Loucy (cell line): ENCODE measurements around the gene ALG13.

Source experiments
- H2AFZ ChIP-seq: fragments of 200-600 bp; sonication (generic); 2 replicates; pipeline ENCODE4 v1.6.0; 2016; ENCODE audit warnings: antibody characterized with exemption, mild to moderate bottlenecking, low read length, moderate library complexity
- H3F3A ChIP-seq: fragments of 200-600 bp; 2 replicates; pipeline ENCODE4 v1.6.0; 2016; ENCODE audit warnings: antibody characterized with exemption, low read depth, mild to moderate bottlenecking
- H3K27me3 ChIP-seq: fragments of 200-600 bp; sonication (generic); 2 replicates; pipeline ENCODE4 v1.6.1; 2014; ENCODE audit warnings: low read length, mild to moderate bottlenecking; ENCODE audit not compliant: insufficient read depth, poor library complexity, severe bottlenecking
- H3K36me3 ChIP-seq: fragments of 200-600 bp; sonication (generic); 2 replicates; pipeline ENCODE4 v1.6.1; 2016; ENCODE audit warnings: low read length; ENCODE audit not compliant: insufficient read depth
- H3K4me1 ChIP-seq: fragments of 200-600 bp; sonication (generic); 2 replicates; pipeline ENCODE4 v1.5.1; 2014; ENCODE audit warnings: low read length, mild to moderate bottlenecking; ENCODE audit not compliant: insufficient read depth, poor library complexity, severe bottlenecking
- H3K4me2 ChIP-seq: fragments of 200-600 bp; sonication (generic); 2 replicates; pipeline ENCODE4 v1.6.0; 2014; ENCODE audit warnings: antibody characterized with exemption, low read length, low read depth, mild to moderate bottlenecking; ENCODE audit not compliant: poor library complexity, severe bottlenecking
- H3K4me3 ChIP-seq: fragments of 200-600 bp; sonication (generic); 2 replicates; pipeline ENCODE4 v1.5.1; 2014; ENCODE audit warnings: low read length, mild to moderate bottlenecking, mixed read lengths; ENCODE audit not compliant: poor library complexity, severe bottlenecking
- H3K79me2 ChIP-seq: fragments of 200-600 bp; sonication (generic); 2 replicates; pipeline ENCODE4 v1.6.1; 2014; ENCODE audit warnings: low read length; ENCODE audit not compliant: insufficient read depth
- H3K9ac ChIP-seq: fragments of 200-600 bp; sonication (generic); 2 replicates; pipeline ENCODE4 v1.6.0; 2014; ENCODE audit warnings: mild to moderate bottlenecking, low read depth, low read length, moderate library complexity; ENCODE audit not compliant: poor library complexity, severe bottlenecking
- H3K9me2 ChIP-seq: fragments of 200-600 bp; sonication (generic); replicated peaks from 2 replicates; pipeline ENCODE4 v1.6.1; 2016; ENCODE audit warnings: low read depth, low read length, mixed read lengths
- H3K9me3 ChIP-seq: fragments of 200-600 bp; sonication (generic); 2 replicates; pipeline ENCODE4 v1.6.1; 2014; ENCODE audit warnings: mild to moderate bottlenecking, antibody characterized with exemption, low read length, low read depth; ENCODE audit not compliant: insufficient read depth
- H4K20me1 ChIP-seq: fragments of 200-600 bp; sonication (generic); 2 replicates; pipeline ENCODE4 v1.6.0; 2014; ENCODE audit warnings: antibody characterized with exemption, low read length, mild to moderate bottlenecking; ENCODE audit not compliant: insufficient read depth, poor library complexity, severe bottlenecking
- CTCF ChIP-seq: fragments of 200-600 bp; sonication (generic); conservative IDR thresholded peaks from 2 replicates; pipeline ENCODE4 v1.5.1; 2014; ENCODE audit warnings: mild to moderate bottlenecking, antibody characterized with exemption, low read length
- EZH2phosphoT487 ChIP-seq: fragments of 200-600 bp; IDR thresholded peaks from 2 replicates; pipeline ENCODE4 v1.6.1; 2018; ENCODE audit warnings: antibody characterized with exemption, mild to moderate bottlenecking, moderate library complexity, borderline replicate concordance

Gene ALG13

DNA sequence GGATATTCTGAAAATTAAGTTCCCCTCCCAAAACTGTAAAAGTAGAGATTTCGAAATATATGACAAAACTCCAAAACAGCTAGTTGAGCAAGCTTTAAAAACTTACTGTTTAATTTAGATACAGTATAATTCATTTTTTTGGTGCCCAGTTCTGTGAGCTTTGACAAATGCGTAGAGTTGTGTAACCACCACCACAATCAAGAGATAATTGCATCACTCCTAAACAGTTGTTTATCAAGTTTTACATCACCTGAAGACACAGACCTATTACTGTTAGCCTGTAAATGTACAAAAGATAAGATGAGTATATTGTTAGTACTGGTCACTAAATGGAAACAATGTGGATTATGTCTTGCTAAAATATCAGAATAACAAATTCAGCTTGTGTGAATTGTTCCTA lies 62.3 kb downstream of the ALG13 start:
- no peaks in the 10 kb centered on the region for H3F3A ChIP-seq
- no peaks in the 10 kb centered on the region for H4K20me1 ChIP-seq
- H3K4me2 ChIP-seq = no peak overlapping the region
- no peak for TF ChIP-seq EZH2phosphoT487
- no peak for TF ChIP-seq CTCF
- no peaks in the 10 kb centered on the region for H3K9me2 ChIP-seq
- H3K27me3 ChIP-seq = no peaks in the 10 kb centered on the region
- no peaks in the 10 kb centered on the region for H3K79me2 ChIP-seq
- no peaks in the 10 kb centered on the region for H3K4me1 ChIP-seq
- H3K9ac ChIP-seq = no peak overlapping the region
- H3K9me3 ChIP-seq = no peaks in the 10 kb centered on the region
- H3K36me3 ChIP-seq = no peaks in the 10 kb centered on the region
- no peak overlapping the region for H3K4me3 ChIP-seq
- no peak overlapping the region for H2AFZ ChIP-seq

- Histone ChIP-seq H3K27me3 (no peaks in the 10 kb centered on the region), H3K9ac (no peak overlapping the region), H3K9me3 (no peaks in the 10 kb centered on the region), H3K4me1 (no peaks in the 10 kb centered on the region), H3K4me2 (no peak overlapping the region), H2AFZ (no peak overlapping the region), H3K79me2 (no peaks in the 10 kb centered on the region), H3F3A (no peaks in the 10 kb centered on the region), H3K9me2 (no peaks in the 10 kb centered on the region), H3K4me3 (no peak overlapping the region), H3K36me3 (no peaks in the 10 kb centered on the region), H4K20me1 (no peaks in the 10 kb centered on the region)
- TF ChIP-seq CTCF (no peak), EZH2phosphoT487 (no peak)
Measured at GRCh38 chrX:111756486-111756885, 75.5 kb downstream of the ALG13 start.

DNA sequence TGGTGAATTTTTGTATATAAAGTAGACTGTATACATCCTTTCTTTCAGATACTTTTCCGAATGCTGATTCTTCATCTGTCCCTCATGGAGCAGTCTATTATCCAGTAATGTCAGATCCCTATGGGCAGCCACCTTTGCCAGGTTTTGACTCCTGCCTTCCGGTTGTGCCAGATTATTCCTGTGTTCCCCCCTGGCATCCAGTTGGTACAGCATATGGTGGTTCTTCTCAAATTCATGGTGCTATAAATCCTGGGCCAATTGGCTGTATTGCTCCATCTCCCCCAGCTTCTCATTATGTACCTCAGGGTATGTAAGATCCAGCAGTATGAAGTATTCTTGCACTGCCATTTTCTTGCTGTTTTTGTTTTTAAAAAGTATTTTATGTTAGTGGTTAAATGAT lies 78.7 kb downstream of the ALG13 start:
- Histone ChIP-seq H3K79me2 (no peaks in the 10 kb centered on the region), H3F3A (no peaks in the 10 kb centered on the region), H4K20me1 (no peaks in the 10 kb centered on the region), H3K9me2 (no peaks in the 10 kb centered on the region), H3K36me3 (no peaks in the 10 kb centered on the region), H3K9me3 (no peaks in the 10 kb centered on the region), H3K9ac (no peak overlapping the region), H2AFZ (no peak overlapping the region), H3K4me2 (no peak overlapping the region), H3K4me1 (no peaks in the 10 kb centered on the region), H3K4me3 (no peak overlapping the region), H3K27me3 (no peaks in the 10 kb centered on the region)
- TF ChIP-seq CTCF = no peak
